Keratinocyte (primary cell): Measurements from ENCODE around the gene EIF3C.
"Not testable (repeated sequence)": the region's sequence is repeated elsewhere in the genome, so short reads cannot be mapped to it uniquely, and the experiment has no call there.

Experiments used
- CTCF ChIP-seq, 3 experiments: IDR thresholded peaks in 1 of 3; conservative IDR thresholded peaks in 1 of 3; optimal IDR thresholded peaks in 1 of 3; 2 replicates in 2 of 3; 3 replicates in 1 of 3; pipeline versions ENCODE3 to v1.5.1; 2011; ENCODE audit warnings: low read length in 3 of 3, mild to moderate bottlenecking in 3 of 3, moderate library complexity in 2 of 3, control low read depth in 1 of 3, inconsistent platforms in 1 of 3; ENCODE audit not compliant: insufficient read depth in 2 of 3; ENCODE audit errors: extremely low read depth in 1 of 3
- EZH2 ChIP-seq: IDR thresholded peaks from one replicate; pipeline ENCODE4 v1.6.1; 2012; ENCODE audit warnings: inconsistent platforms, mild to moderate bottlenecking, low read length, moderate library complexity

GRCh38 chr16:28711220-28712083, at the start of gene EIF3C:
- not testable (repeated sequence) for TF ChIP-seq CTCF (optimal IDR thresholded peaks at IDR 0.05 in 1 of 3, IDR thresholded peaks at IDR 0.05 in 1 of 3, conservative IDR thresholded peaks at IDR 0.05 in 1 of 3; ENCODE audit: extremely low read depth in 1 of 3, insufficient read depth in 2 of 3, low read length in 3 of 3); EZH2
